Gastrocnemius medialis (tissue), 4 donors: Measurements from ENCODE around the gene NSUN4. TPM values are rescaled to one million over a fixed set of nuclear protein-coding genes. Genes with fewer than 3 reads are reported as not detected.
"Not testable (repeated sequence)": the region's sequence is repeated elsewhere in the genome, so short reads cannot be mapped to it uniquely, and the experiment has no call there.

Source experiments
- ATAC-seq, 2 donors: fragments of 150-250 bp; one replicate each; pipeline ENCODE4 v1.9.1; 2016
- DNase-seq, 2 donors: peaks; one replicate each; pipeline ENCODE4 v3.0.0-alpha.2; 2019
- H3K27ac ChIP-seq, 4 donors: fragments of 200-600 bp; sonication (generic); 1 replicate in 1 of 4; 2 replicates in 3 of 4; pipeline ENCODE4 v1.5.1; 2016 to 2018; ENCODE audit warnings: mild to moderate bottlenecking in 2 of 4, moderate library complexity in 1 of 4
- H3K27me3 ChIP-seq, 3 donors: fragments of 200-600 bp; sonication (generic) in 2 of 3; 1 replicate in 1 of 3; 2 replicates in 2 of 3; pipeline versions ENCODE4 v1.5.1 to v1.6.0; 2016 to 2019; ENCODE audit warnings: mild to moderate bottlenecking in 1 of 3, moderate library complexity in 1 of 3
- H3K36me3 ChIP-seq, 2 donors: fragments of 200-600 bp; sonication (generic) in 1 of 2; one replicate each; pipeline ENCODE4 v1.5.1; 2017 to 2018
- H3K4me1 ChIP-seq, 2 donors: fragments of 200-600 bp; sonication (generic) in 1 of 2; one replicate each; pipeline ENCODE4 v1.5.1; 2016 to 2017; ENCODE audit warnings: mild to moderate bottlenecking in 2 of 2
- H3K4me3 ChIP-seq, 4 donors: fragments of 200-600 bp; sonication (generic) in 3 of 4; 1 replicate in 1 of 4; 2 replicates in 3 of 4; pipeline ENCODE4 v1.5.1; 2016 to 2019; ENCODE audit warnings: mild to moderate bottlenecking in 2 of 4
- H3K9me3 ChIP-seq, 3 donors: fragments of 200-600 bp; sonication (generic) in 2 of 3; 1 replicate in 1 of 3; 2 replicates in 2 of 3; pipeline ENCODE4 v1.5.1; 2016 to 2019
- POLR2A ChIP-seq, 2 donors: fragments of 450-650 bp; IDR thresholded peaks; one replicate each; pipeline ENCODE4 v1.6.1; 2017; ENCODE audit warnings: antibody characterized with exemption in 2 of 2, mild to moderate bottlenecking in 2 of 2, moderate library complexity in 2 of 2
- in situ Hi-C, 4 donors: fragments of 200-750 bp; cut with MboI; loops; one replicate each; pipeline versions ENCODE4 v1.15.0 to v1.8.0; 2017; ENCODE audit warnings: low sequenced_read_pairs in 4 of 4
- intact Hi-C: fragments of 100-400 bp; cut with DNase I; formaldehyde crosslinking; loops from one replicate; pipeline ENCODE4 v1.15.1; 2023; ENCODE audit warnings: low total_unique reads
- total RNA-seq, 4 donors: library from RNA; depleted of rRNA; stranded (reverse); fragments of >200 nt; gene quantifications; one replicate each; pipeline versions ENCODE4 v1.1.0 to v1.2.3, GENCODE V29; 2016
- TF ChIP-seq, protein P1 (sequence below), 5 experiments: fragments of 450-650 bp in 3 of 5; fragments of 200-600 bp in 2 of 5; sonication (generic) in 2 of 5; IDR thresholded peaks in 4 of 5; conservative IDR thresholded peaks in 1 of 5; 1 replicate in 4 of 5; 2 replicates in 1 of 5; pipeline ENCODE4 v1.5.1; 2016 to 2019; ENCODE audit warnings: antibody characterized with exemption in 5 of 5, mild to moderate bottlenecking in 3 of 5, moderate library complexity in 3 of 5

The NSUN4 gene
- total RNA-seq, 4 donors from 2014 or later = 15.5 to 22.5 (median 20.8) TPM

DNA sequence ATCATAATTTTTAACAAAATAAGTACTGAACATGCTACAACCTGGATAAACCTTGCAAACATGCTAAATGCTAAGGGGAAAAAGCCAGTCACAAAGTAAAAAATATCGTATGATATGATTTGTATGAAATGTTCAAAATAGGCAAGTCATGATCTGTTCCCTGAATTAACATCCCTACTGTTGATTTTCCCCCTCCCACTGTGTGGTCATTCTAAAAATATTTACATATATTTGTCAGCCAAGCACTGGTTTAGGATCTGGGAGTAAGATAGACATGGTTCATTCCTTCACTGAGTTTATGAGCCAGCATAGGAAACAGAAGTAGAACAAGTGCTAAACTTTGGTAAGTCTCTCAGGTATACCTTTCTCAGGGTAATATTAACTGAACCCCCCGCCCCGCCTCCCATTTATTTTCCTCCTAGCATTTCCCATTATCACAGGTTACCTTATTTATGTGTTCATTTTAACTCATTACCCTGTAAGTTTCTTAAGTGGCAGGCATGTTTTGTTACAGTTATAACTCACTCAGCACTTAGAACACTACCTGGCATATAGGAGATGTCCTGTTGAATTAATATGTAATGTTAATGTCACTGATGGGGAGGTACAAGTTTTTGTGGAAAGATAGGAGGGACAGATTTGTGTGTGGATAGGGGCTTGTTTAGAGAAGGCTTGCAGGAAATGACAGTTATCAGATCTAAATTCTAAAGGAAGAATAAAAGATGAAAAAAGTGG lies 24.8 kb upstream of the NSUN4 start:
- in situ Hi-C loops = no loop called here
- Histone ChIP-seq H3K27ac (no peak overlapping the region), H3K9me3 (no peaks in the 10 kb centered on the region), H3K4me3 (no peak overlapping the region), H3K4me1 (no peaks in the 10 kb centered on the region), H3K36me3 (peaks cover 0 to 65% of the 10 kb centered on the region in 2 donors), H3K27me3 (no peaks in the 10 kb centered on the region)
- DNase-seq = no peak
- intact Hi-C loops = no loop called here
- TF ChIP-seq POLR2A (IDR thresholded peaks at IDR 0.05) = no peak
- TF ChIP-seq, protein P1, sequence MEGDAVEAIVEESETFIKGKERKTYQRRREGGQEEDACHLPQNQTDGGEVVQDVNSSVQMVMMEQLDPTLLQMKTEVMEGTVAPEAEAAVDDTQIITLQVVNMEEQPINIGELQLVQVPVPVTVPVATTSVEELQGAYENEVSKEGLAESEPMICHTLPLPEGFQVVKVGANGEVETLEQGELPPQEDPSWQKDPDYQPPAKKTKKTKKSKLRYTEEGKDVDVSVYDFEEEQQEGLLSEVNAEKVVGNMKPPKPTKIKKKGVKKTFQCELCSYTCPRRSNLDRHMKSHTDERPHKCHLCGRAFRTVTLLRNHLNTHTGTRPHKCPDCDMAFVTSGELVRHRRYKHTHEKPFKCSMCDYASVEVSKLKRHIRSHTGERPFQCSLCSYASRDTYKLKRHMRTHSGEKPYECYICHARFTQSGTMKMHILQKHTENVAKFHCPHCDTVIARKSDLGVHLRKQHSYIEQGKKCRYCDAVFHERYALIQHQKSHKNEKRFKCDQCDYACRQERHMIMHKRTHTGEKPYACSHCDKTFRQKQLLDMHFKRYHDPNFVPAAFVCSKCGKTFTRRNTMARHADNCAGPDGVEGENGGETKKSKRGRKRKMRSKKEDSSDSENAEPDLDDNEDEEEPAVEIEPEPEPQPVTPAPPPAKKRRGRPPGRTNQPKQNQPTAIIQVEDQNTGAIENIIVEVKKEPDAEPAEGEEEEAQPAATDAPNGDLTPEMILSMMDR (IDR thresholded peaks at IDR 0.05 in 4 of 5, conservative IDR thresholded peaks at IDR 0.05 in 1 of 5) = no peak
- no peak for ATAC-seq

DNA sequence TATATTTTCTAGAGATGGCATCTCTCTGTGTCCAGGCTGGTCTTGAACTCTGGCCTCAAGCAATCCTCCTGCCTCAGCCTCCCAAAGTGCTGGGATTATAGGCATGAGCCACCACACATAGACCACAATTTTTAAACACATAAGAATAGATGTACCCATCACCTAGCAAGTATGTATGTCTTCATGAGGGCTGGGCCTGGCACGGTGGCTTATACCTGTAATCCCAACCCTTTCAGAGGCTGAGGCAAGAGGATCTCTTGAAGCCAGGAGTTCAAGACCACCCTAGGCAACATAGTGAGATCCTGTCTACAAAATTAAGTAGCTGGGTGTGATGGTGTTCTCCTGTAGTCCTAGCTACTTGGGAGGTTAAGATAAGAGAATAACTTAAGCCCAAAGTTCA lies 23.3 kb upstream of the NSUN4 start:
- ATAC-seq = no peak
- peaks cover 0 to 50% of the 10 kb centered on the region in 2 donors for H3K36me3 ChIP-seq
- no peak overlapping the region for H3K27ac ChIP-seq
- no peak for DNase-seq
- no peak overlapping the region for H3K4me3 ChIP-seq
- no peaks in the 10 kb centered on the region for H3K4me1 ChIP-seq
- TF ChIP-seq, protein P1 (IDR thresholded peaks at IDR 0.05 in 4 of 5, conservative IDR thresholded peaks at IDR 0.05 in 1 of 5) = no peak
- no peak for TF ChIP-seq POLR2A (IDR thresholded peaks at IDR 0.05)
- in situ Hi-C loops (no loop called here), intact Hi-C loops (no loop called here)
- no peaks in the 10 kb centered on the region for H3K27me3 ChIP-seq
- no peaks in the 10 kb centered on the region for H3K9me3 ChIP-seq

DNA sequence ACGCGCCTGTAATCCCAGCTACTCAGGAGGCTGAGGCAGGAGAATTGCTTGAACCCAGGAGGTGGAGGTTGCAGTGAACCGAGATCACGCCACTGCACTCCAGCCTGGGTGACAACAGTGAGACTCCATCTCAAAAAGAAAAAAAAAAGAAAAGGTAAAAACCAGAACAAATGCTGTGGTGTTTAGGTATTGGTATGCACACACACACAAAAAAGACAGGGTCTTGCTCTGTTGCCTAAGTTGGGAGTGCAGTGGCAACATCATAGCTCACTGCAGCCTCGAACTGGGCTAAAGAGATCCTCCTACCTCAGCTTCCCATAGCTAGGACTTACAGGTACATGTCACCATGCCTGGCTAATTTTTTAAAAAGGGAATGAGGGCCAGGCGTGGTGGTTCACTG lies 21.3 kb upstream of the NSUN4 start:
- H3K27me3 ChIP-seq, DNase-seq, H3K9me3 ChIP-seq, H3K4me3 ChIP-seq, H3K27ac ChIP-seq, H3K4me1 ChIP-seq, ATAC-seq, intact Hi-C loops, in situ Hi-C loops: not testable (repeated sequence)
- H3K36me3 ChIP-seq = peaks cover 0 to 30% of the 10 kb centered on the region in 2 donors

- H3K27me3 ChIP-seq, in situ Hi-C loops, H3K9me3 ChIP-seq, DNase-seq, intact Hi-C loops, ATAC-seq, H3K4me1 ChIP-seq, H3K4me3 ChIP-seq, H3K27ac ChIP-seq: not testable (repeated sequence)
- peaks cover 0 to 24% of the 10 kb centered on the region in 2 donors for H3K36me3 ChIP-seq
These were observed 20.4 kb upstream of the NSUN4 start for GRCh38 chr1:46319960-46320914.

DNA sequence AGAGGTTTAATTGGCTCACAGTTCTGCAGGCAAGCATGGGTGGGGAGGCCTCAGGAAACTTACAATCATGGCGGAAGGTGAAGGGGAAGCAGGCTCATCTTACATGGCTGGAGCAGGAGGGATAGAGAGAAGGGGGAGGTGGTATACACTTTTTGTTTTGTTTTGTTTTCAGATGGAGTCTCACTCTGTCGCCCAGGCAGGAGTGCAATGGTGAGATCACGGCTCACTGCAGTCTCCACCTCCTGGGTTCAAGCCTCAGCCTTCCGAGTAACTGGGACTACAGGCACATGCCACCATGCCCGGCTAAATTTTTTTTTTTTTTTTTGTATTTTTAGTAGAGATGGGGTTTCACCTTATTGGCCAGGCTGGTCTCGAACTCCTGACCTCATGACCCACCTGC lies 18.4 kb upstream of the NSUN4 start:
- H3K9me3 ChIP-seq, H3K27ac ChIP-seq, DNase-seq, ATAC-seq, intact Hi-C loops, H3K27me3 ChIP-seq, H3K4me1 ChIP-seq, in situ Hi-C loops, H3K4me3 ChIP-seq, H3K36me3 ChIP-seq: not testable (repeated sequence)

GRCh38 chr1:46325285-46326076 lies 15.1 kb upstream of the NSUN4 start:
- H3K27me3 ChIP-seq, ATAC-seq, DNase-seq, H3K27ac ChIP-seq, in situ Hi-C loops, H3K4me1 ChIP-seq, H3K4me3 ChIP-seq, H3K36me3 ChIP-seq, H3K9me3 ChIP-seq, intact Hi-C loops: not testable (repeated sequence)

DNA sequence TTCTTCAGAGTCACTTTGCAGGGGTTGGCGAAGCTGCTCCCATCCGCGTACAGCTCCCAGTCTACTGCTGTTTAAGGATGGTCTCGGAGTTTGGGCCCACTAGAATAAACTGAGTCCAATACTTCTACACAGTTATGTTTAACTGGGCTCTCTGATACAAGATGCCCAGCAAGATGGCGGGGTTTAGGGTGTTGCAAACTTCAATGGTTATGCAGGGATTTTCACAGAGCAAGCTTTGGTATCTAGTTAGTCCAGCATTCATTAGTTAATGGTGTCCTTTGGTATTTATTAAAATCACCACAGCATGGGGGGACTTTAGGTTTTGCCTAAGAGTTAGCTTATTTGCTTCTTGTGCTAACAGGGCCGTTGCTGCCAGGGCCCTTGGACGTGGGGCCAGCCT lies 12.4 kb upstream of the NSUN4 start:
- intact Hi-C loops, H3K27ac ChIP-seq, H3K4me1 ChIP-seq, H3K4me3 ChIP-seq, H3K9me3 ChIP-seq, in situ Hi-C loops, H3K27me3 ChIP-seq, DNase-seq, ATAC-seq, H3K36me3 ChIP-seq: not testable (repeated sequence)

DNA sequence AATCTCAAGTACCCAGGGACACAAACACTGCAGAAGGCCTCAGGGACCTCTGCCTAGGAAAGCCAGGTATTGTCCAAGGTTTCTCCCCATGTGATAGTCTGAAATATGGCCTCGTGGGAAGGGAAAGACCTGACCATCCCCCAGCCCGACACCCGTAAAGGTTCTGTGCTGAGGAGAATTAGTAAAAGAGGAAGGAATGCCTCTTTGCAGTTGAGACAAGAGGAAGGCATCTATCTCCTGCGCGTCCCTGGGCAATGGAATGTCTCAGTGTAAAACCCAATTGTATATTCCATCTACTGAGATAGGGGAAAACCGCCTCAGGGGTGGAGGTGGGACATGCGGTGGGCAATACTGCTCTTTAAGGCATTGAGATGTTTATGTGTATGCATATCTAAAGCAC lies 10.8 kb upstream of the NSUN4 start:
- H3K27ac ChIP-seq, H3K27me3 ChIP-seq, in situ Hi-C loops, H3K4me1 ChIP-seq, H3K4me3 ChIP-seq, H3K36me3 ChIP-seq, ATAC-seq, intact Hi-C loops, DNase-seq, H3K9me3 ChIP-seq: not testable (repeated sequence)

GRCh38 chr1:46330381-46330780 lies 10.2 kb upstream of the NSUN4 start:
- H3K27me3 ChIP-seq, H3K4me1 ChIP-seq, DNase-seq, H3K9me3 ChIP-seq, H3K4me3 ChIP-seq, intact Hi-C loops, in situ Hi-C loops, H3K27ac ChIP-seq, H3K36me3 ChIP-seq, ATAC-seq: not testable (repeated sequence)
